ENCODE measurements around the gene TPCN2.

The TPCN2 gene

DNA sequence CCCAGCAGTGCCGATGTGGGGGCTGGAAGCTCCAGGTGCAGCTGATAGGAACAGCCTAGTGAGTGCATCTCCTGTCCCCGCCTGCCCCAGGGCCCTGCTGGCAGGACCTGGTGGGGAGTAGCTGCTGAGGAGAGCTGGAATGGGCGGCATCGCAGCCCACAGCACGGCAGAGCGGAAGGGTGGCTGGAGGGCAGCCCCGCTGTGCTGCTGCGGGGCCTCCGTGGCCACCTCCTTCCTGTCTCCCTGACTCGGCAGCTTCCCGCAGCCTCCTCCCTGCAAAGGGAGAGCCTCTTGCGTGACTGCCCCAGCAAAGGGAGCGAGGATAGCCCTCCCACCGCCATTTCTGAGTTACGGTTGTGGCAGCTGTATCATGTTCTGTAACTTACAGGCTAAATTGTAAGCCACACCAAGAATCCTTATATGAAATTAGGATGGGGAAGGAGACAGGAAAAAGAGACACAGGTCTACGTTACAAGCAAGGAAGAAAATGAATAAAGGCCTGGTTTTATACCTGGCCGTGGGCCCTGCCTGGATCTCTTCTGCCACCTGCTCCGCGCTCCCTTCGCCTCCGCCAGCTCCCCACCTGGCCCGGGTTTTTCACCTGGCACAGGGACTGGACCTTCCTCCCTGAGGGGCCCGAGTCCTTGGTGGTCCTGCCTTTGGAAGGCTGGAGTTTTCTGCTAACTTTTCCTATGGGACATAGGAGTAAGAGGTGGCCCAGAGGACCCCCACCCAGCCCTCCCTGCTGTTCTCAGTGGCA, 10.0 kb downstream of the TPCN2 start:
- no peak for DNase-seq (ENCODE audit: low spot score)

DNA sequence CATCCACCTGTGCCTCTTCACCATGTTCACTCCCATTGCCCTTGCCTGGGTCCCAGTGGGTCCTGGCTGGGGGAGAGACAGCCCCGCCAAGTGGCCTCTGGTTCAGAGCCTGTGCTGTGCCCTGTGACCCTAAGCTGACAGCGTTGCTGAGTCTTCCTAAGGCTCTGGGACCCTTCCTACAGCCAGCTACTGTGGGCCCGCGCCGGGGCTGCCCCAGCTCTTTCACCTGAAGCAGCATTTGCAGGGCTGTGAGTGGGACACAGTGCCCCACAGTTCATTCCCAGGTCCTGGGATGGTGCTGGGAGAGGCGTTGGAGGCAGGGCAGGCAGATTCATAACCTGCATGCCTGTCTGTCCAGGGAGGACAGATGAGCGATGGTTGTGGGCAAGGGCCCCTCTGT, 10.7 kb downstream of the TPCN2 start:
- no peak for DNase-seq (ENCODE audit: low spot score)

DNA sequence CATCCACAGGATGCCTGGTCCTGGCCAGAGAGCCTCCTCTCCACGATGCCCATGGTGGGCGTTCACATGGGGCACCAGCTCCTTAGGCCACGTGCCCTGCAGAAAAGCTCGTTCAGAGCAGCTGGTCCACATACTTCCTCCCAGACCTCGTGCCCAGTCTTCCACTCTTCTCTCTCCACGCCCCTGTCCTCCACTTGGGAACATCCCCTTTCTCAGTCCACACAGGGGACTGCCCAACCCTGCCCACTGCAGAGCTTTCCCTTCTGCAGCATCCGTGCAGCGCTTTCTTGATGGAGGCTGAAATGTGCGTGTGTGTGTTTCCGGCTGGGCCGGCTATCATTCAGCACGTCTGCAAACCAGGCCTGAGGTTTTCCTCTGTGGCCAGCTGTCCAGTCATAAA, 11.3 kb downstream of the TPCN2 start:
- no peak for DNase-seq (ENCODE audit: low spot score)

DNA sequence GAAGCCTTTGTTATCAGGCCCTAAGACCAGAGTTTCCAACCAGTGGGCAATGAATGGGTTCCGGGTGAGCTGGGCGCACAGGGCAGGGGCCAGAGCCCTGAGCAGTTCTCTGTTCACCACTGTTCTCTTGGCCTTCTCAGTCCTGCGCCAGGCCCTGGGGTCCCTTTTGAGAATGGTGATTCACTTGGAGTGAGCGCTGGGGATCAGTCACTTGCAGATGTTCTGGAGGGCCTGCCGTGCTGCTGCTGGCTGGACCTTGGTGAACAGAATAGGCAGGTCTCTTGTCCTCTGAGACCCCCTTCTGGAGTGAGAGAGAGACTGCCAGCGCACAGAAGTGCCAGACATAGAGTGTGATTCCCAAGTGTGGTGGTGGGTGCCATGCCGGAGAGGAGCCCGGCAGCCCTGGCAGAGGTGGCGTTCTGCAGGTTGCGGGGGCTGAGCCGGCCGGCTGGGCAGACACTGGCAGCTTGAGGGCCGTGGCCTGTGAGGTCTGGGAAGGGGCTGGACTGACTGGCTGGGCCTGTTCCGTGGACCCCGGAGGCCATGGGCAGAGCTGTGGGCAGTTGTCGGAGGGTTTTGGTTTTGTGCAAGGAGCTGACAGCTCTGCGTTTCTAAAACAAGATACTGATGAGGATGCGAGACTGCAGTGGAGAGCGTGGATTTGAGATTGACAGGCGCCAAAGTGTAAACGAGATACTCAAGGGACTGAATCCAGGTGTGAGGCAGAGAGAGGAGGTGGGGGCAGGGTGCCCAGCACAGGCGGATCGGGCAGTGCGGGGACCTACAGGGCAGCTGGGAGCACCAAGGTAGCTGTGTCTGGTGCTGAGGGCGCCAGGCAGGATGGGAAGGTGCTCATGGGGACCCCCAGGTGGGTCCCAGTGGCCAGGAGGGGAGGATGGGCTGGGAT, 12.3 kb downstream of the TPCN2 start:
- no peak for DNase-seq (ENCODE audit: low spot score)

DNA sequence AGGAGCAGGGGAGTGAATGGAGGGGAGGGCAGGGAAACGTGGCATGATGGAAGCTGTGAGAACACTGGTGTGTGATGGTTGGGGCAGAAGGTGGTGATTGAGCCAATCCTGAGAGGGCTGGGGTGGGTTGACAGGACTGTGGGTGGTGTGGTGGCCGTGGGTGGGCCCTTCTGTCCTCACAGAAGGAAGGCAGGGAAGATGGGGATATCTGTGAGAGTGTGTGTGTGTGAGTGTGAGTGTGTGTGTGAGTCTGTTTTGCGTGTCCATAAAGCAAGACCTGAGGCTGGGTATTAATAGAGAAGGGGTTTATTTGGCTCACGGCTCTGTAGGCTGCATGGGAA, 13.0 kb downstream of the TPCN2 start:
- DNase-seq (ENCODE audit: low spot score), result no peak

DNA sequence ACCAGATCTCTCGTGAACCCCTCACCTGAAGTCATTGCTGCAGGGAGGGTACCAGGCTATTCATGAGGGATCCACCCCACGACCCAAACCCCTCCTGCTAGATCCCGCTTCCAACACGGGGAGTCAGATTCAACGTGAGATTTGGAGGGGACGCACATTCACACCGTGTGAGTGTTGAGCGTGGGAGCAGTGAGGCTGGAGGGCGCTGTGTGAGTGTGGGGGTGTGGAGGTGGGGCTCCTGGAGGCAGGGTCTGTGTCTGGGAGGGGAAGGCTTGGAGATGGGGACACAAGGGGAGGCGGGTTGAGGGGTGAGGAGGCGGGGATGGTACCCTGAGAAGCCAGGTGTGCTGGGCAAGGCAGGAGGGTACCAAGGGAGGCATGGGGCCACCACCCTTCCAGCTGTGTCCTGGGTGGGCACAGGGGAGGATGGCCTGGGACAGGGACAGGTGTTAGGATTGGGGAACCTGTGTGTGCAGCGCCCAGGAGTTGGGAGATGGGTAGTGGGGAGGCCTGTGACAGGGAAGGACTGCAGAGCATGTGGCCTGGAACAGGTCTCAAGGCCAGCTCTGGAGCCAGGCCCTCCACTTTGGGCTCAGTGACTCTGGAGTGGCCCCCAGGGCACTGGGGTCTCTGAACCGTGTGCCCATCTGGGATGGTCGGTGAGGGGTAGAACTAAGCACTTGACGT, 13.6 kb downstream of the TPCN2 start:
- DNase-seq (ENCODE audit: low spot score), result no peak

DNA sequence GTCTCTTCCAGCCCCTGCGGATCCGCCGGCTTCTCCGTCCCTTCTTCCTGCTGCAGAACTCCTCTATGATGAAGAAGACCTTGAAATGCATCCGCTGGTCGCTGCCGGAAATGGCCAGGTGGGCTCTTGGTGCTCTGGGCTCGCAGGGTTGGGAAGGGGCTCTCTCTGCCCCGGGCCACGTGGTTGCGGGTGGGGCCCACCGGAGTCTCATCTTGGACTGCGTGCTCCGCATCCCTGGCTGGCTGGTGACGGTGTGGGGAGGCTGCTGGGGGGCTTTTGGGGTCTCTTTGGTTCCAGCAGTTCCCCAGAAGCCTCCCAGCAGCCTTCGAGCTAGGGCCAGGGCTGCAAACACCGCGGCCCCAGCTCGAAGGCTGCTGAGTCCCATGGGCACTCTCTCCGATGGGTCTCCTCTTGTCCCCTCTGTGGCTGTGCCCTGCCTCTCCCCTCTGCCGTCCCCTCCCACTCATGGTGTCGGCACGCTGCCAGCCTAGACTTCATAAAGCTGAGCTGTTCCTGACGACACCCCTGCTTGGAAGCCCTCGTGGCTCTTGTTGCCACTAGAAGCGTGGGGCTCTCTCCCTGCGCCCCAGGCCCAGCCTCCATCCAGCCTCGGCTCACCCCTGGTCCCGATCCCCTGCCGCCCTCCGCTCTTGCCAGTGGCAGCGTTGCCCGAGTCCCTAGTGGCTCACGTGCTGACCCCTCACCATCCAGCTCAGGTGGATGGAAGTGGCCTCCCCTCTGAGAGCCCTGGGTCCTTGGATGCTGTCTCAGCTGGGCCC, 14.3 kb downstream of the TPCN2 start:
- no peak for DNase-seq (ENCODE audit: low spot score)

DNA sequence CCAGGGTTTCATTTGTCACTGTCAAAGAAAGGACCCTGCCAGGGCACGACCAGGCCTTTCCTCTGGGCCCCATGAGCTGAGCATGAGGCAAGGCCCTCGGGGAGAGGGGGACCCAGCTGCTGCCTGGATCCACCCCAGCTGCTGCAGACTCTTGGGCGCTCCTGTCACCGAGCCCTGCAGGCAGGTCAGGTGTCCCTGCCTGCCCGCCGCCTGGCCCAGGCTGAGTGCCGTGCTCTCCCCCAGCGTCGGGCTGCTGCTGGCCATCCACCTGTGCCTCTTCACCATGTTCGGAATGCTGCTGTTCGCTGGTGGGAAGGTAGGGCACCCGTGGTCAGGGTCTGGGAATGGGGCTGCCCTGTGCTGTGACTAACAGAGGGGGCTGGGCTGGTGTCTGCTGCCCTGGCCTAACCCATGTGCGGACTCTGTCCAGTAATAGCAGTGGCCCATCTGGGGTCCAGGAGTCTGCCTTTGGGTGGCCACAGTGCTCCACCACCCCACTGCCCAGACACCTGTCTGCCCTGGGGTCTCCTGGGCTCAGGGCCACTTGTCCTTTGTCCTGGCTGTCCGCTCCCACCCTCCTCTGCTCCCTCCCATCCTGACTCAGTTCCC, 15.0 kb downstream of the TPCN2 start:
- no peak for DNase-seq (ENCODE audit: low spot score)

DNA sequence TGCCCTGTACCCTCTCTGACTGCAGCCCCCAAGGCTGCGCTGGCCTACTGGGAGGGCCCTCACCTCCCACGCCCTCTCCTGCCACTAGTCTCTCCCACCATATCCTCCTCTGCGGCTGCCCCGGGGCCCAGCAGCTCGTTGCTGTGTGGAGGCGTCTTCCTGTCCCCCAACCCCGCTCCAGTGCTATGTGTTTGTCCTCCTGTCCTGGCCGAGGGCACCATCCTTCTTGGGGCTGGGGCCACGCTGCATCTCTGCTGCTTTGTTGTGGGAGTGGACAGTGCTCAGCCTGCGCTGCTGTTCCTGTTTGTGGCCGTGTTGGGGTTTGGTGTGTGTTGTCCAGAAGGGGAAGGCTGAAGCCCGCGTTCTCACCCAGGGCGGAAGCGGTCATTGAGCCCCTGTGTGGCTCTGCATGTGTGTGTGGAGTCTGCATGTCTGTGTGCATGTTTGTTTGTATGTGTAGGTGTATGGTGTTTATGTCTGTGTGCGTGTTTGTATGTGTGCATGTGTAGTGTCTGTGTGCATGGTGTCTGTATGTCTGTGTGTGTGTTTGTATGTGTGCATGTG, 15.7 kb downstream of the TPCN2 start:
- no peak for DNase-seq (ENCODE audit: low spot score)

DNA sequence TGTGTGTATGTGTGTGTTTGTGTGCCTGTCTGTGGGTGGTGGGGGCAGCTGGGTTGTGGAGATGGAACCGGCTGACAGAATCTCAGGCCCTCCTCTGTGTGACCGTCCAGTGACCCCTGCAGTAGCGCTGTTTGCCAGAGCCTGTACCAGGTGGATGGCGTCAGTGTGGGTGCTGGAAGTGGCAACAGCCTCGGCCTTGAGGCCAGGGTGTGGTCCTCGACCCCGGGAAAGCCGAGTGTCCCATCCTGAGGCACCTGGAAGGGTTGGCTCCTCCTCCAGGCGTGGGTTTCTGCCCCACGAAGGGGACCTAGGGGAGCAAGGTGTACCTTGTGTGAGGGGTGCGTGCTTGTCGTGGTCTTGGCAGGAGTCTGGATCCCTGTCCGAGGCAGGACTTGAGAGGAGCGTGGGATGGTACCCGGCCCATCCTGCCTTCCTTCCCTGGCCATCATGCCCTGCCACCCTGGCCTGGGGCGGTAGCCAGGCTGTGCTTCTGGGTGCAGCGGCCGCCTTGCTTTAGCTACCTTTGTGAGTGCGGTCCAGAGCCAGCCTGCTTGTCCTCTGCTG, 16.5 kb downstream of the TPCN2 start:
- DNase-seq (ENCODE audit: low spot score), result no peak

DNA sequence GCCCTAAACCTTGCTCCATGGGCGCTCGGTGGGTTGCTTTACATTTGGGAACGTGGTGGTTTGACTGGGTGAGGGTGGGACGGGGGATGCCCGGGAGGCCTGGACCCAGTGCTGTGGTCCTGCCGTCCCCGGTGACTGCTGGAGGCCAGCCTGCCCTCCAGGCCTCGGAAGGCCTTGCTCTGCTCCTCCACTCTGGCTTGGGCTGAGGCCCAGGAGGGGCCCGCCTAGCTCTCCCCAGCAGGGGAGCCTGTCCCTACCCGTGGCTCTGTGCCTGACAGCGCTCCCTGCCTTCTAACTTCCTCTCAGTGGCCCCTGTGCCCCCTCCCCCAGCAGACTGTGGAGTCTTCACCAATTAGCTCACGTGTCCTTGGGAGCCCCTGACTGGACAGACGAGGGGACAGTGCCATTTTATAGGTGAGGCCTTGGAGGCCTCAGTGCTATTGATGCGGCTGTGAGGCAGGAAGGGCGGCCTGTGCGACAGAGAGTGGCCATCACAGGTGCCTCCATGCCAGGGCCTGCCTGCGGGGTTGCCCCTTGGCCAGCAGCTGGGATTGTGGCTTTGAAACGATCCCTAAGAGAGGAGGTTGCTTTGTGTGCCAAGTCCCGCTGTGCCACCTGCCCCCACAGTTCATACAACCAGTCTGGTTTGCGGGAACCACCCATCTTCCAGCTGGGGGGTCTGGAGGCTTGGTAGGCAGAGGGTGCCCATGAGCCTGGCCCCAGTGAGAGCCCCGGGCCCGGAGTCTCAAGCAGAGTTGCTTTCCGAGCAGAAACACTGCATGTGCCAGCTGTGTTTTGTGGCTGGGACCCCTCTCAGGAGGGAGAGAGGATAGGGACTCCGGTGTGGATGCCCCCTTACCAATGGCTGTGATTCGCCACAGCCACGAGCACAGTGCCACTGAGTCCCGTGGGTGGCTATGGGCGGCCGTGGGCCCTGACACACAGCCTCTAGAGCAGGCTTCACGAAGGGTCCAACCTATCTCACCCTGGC, 17.7 kb downstream of the TPCN2 start:
- DNase-seq (ENCODE audit: low spot score), result no peak

DNA sequence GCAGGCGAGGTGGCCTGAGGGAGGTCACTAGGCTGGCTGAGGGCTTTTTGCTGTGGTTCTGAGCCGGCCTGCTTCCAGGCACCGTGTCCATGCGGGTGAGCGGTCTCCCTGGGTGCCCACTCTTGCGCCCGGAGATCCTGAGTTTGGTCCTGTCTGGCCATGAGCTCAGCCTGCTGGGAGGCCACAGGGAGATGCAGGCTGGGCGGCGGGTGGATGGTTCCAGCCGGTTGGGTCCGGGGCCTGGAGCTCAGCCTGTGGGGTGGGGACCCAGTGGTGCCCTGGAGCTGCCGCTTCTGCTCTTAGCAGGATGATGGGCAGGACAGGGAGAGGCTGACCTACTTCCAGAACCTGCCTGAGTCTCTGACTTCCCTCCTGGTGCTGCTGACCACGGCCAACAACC, 18.5 kb downstream of the TPCN2 start:
- DNase-seq (ENCODE audit: low spot score), result no peak

DNA sequence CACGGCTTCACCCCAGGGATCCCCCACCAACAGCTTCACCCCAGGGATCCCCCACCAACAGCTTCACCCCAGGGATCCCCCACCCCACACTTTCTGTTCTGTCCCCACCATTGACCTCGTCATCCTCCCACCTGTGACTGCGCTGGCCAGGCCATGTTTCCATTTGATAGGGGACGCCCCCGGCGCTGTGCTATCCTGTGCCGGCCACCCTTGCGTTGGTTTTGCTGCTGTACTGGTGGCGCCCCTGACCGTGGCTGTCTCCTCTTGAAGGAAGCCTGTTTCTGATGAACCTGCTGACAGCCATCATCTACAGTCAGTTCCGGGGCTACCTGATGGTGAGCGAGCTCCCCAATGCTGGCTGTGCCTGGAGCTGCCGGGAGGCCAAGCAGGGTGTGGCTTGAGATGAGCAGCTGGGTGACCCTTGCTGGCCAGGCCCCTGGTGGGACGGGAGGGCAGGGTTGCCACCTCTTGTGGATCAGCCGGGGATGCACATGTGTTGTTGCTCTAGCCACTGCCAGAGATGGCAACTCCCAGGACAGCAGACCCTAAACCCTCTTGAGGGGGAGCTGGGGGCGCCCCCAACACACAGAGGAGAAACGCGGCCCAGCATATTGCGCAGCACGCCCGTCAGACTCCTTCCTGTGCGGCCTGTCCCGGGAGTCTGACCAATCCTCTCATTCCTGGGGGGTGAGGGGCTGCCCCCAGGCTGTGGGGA, 22.5 kb downstream of the TPCN2 start:
- no peak for DNase-seq (ENCODE audit: low spot score)

DNA sequence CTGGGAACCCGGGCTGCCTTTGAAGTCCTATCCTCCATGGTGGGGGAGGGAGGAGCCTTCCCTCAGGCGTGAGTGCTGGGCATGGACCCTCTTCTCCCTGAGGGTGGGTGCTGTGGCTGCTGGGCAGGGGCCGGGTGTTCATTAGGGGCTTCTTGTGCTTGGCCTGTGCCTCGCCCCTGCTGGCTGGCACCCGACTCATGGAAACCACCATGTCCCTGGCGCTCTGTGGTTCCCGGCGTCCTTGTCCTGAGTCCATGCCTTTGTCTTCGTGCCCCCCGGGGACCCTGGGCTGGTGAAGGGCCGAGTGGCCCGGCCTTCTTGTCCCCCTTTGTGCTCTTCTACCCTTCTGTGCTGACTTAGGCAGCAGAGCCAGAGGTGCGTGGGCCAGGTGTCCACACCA, 23.2 kb downstream of the TPCN2 start:
- DNase-seq (ENCODE audit: low spot score), result no peak

DNA sequence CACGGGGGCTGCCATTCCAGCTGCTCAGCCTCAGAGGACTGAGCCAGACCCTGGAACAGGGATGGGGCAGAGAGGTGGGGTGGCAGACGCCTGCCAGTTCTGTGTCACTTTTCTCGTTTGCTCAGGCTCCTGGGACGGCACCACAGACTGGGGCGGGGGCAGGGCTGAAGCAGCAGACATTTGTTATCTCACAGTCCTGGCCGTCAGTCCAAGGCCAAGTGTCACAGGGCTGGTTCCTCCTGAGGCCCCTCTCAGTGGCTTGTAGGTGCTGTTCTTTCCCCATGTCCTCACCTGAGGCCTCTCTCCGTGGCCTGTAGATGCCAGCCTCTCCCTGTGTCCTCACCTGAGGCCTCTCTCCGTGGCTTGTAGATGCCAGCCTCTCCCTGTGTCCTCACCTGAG, 24.7 kb downstream of the TPCN2 start:
- no peak for DNase-seq (ENCODE audit: low spot score)

DNA sequence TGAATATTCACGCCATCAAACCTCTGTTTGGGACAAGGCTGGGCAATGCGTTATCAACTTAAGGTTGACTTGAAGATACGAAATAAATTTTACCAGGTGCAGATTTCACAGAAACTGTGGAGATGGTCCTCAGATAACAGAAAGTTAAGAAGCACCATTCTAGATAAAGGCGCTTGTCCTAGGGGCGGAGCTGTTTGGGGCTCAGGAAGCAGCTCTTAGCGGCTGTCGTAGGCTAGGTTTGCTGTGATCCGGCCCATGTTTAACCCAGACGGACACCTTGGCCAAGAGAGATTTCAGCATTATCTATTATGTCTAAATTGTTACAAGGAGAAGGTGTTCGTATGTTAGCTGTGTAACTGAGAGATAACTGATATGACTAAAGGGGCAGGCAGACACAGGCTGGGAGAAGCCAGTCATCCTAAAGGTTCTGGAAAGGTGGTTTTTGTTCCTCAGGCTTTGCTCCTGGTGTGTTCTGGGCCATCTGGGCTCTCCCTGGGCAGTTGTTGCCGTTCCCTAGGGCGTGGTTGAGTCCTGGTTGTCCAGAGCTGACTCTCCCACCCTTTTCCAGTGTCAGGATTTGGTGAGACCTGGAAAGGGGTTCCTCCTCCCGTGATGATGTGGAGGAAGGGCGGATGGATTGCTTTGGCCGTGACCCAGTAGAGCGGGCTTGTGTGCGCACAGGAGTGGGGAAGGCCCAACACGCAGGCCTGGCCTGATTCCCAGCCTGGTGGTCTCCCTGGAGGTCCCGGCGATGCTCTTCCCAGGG, 25.8 kb downstream of the TPCN2 start:
- DNase-seq (ENCODE audit: low spot score), result no peak

DNA sequence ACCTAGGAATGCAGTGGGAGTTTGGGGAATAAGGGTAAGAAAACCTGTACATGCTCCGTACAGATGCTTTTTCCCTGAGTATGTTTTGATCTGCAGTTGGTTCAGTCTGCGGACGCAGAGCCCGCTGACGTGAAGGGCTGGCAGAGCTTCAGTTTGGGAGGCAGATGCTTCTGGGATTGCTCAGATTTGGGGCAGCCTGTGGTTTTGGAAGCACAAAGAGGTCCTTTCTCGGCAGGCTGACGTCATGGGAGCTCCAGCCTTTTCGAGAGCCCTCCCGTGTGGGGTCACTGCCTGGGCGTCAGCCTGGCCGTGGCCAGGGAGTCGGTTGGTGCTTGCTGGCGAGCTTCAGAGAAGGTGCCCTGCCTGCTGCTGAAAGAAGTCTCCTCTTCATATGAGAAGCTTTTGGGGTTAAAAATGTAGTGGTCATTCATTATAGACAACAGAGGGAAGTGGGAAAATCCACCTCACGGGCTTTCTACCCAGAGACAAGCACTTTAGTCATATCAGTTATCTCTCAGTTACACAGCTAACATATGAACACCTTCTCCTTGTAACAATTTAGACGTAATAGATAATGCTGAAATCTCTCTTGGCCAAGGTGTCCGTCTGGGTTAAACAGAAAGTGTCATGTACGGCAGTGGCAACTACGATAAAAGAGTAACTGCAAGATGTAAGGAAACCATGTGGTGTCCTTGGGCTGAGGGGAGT, 26.8 kb downstream of the TPCN2 start:
- DNase-seq (ENCODE audit: low spot score), result no peak

Data from kidney capillary endothelial cell (primary cell).